WTC11 (cell line): ENCODE measurements around the gene MAMDC2. TPM values are rescaled to one million over a fixed set of nuclear protein-coding genes. Genes with fewer than 3 reads are reported as not detected.

Experiments used
- ATAC-seq: fragments of 200-7000 bp; cut with Tn5 transposase; 2 replicates; pipeline ENCODE4 v1.10.0; 2021; ENCODE audit warnings: mild to moderate bottlenecking, moderate library complexity
- CTCF ChIA-PET: fragments of 300-600 bp; sonication (Branson Sonifier 250); formaldehyde crosslinking; loops from one replicate; lab custom pipeline; 2021; ENCODE audit warnings: antibody characterized with exemption; lab: Charles Lee
- POLR2A ChIA-PET: fragments of 350-600 bp; sonication (Branson Sonifier 250); formaldehyde crosslinking; loops from one replicate; lab custom pipeline; 2021; ENCODE audit warnings: antibody characterized with exemption; lab: Charles Lee
- DNase-seq: peaks from one replicate; pipeline ENCODE4 v3.0.0; 2021; ENCODE audit warnings: low spot score
- H3K27ac Mint-ChIP-seq: 2 replicates; pipeline ENCODE4 v1.8.0; 2021; ENCODE audit warnings: mixed read lengths
- H3K27me3 Mint-ChIP-seq: 2 replicates; pipeline ENCODE4 v1.8.0; 2021; ENCODE audit warnings: low read depth, mild to moderate bottlenecking, moderate library complexity, mixed read lengths
- H3K36me3 Mint-ChIP-seq: 2 replicates; pipeline ENCODE4 v1.8.0; 2021; ENCODE audit warnings: mixed read lengths
- H3K4me1 Mint-ChIP-seq: 2 replicates; pipeline ENCODE4 v1.8.0; 2022; ENCODE audit warnings: mixed read lengths
- H3K4me3 Mint-ChIP-seq: 2 replicates; pipeline ENCODE4 v1.8.0; 2021; ENCODE audit warnings: mild to moderate bottlenecking, moderate library complexity, mixed read lengths
- H3K9me3 Mint-ChIP-seq: 2 replicates; pipeline ENCODE4 v1.8.0; 2021; ENCODE audit warnings: mixed read lengths
- CBFB ChIP-seq: sonication (generic); formaldehyde crosslinking; IDR thresholded peaks from 2 replicates; pipeline ENCODE4 v1.8.1; 2022; ENCODE audit warnings: mild to moderate bottlenecking, low read depth, missing genetic modification reagents
- IRF2 ChIP-seq: sonication (generic); formaldehyde crosslinking; IDR thresholded peaks from 2 replicates; pipeline ENCODE4 v1.8.0; 2022; ENCODE audit warnings: low read depth, missing genetic modification reagents, borderline replicate concordance
- NR1H2 ChIP-seq: sonication (generic); formaldehyde crosslinking; IDR thresholded peaks from 2 replicates; pipeline ENCODE4 v1.9.0; 2021; ENCODE audit warnings: mild to moderate bottlenecking, moderate library complexity, missing genetic modification reagents
- PRRX2 ChIP-seq: fragments of 250-450 bp; sonication (Bioruptor Pico); IDR thresholded peaks from 2 replicates; pipeline ENCODE4 v1.8.0; 2021; ENCODE audit warnings: mild to moderate bottlenecking
- RORB ChIP-seq: fragments of 250-450 bp; sonication (Bioruptor Pico); IDR thresholded peaks from 2 replicates; pipeline ENCODE4 v1.9.0; 2021; ENCODE audit warnings: mild to moderate bottlenecking
- SMAD4 ChIP-seq: sonication (generic); formaldehyde crosslinking; IDR thresholded peaks from 2 replicates; pipeline ENCODE4 v1.8.0; 2022; ENCODE audit warnings: mild to moderate bottlenecking, missing genetic modification reagents
- SOX15 ChIP-seq: fragments of 250-450 bp; sonication (Bioruptor Pico); IDR thresholded peaks from 2 replicates; pipeline ENCODE4 v1.9.0; 2021; ENCODE audit warnings: mild to moderate bottlenecking
- ZNF219 ChIP-seq: sonication (generic); formaldehyde crosslinking; IDR thresholded peaks from 2 replicates; pipeline ENCODE4 v1.8.0; 2023; ENCODE audit warnings: missing genetic modification reagents, mild to moderate bottlenecking, borderline replicate concordance
- ZNF232 ChIP-seq: sonication (generic); formaldehyde crosslinking; IDR thresholded peaks from 2 replicates; pipeline ENCODE4 v1.8.0; 2022; ENCODE audit warnings: mild to moderate bottlenecking, missing genetic modification reagents
- total RNA-seq: library from RNA; stranded (reverse); gene quantifications from 3 replicates; pipeline ENCODE4 v1.2.3, GENCODE V29; 2021
- TF ChIP-seq, protein P1 (sequence below): fragments of 200-600 bp; IDR thresholded peaks from 2 replicates; pipeline ENCODE4 v1.8.0; 2022; ENCODE audit warnings: antibody characterized with exemption
- TF ChIP-seq, protein P2 (sequence below): sonication (generic); formaldehyde crosslinking; IDR thresholded peaks from 2 replicates; pipeline ENCODE4 v1.8.1; 2023; ENCODE audit warnings: mild to moderate bottlenecking, missing genetic modification reagents, borderline replicate concordance
- TF ChIP-seq, protein P3 (sequence below): sonication (generic); formaldehyde crosslinking; IDR thresholded peaks from 2 replicates; pipeline ENCODE4 v1.8.1; 2022; ENCODE audit warnings: missing genetic modification reagents, borderline replicate concordance
- TF ChIP-seq, protein P4 (sequence below): sonication (generic); formaldehyde crosslinking; IDR thresholded peaks from 2 replicates; pipeline ENCODE4 v1.8.1; 2023; ENCODE audit warnings: mild to moderate bottlenecking, missing genetic modification reagents, moderate library complexity
- TF ChIP-seq, protein P5 (sequence below): sonication (generic); formaldehyde crosslinking; IDR thresholded peaks from 2 replicates; pipeline ENCODE4 v1.8.1; 2023; ENCODE audit warnings: mild to moderate bottlenecking, missing genetic modification reagents
- TF ChIP-seq, protein P6 (sequence below): fragments of 250-450 bp; sonication (Bioruptor Pico); IDR thresholded peaks from 2 replicates; pipeline ENCODE4 v1.8.0; 2021; ENCODE audit warnings: mild to moderate bottlenecking

The MAMDC2 gene
- total RNA-seq, 1 experiment from 2014 or later, result 6.0 TPM

DNA sequence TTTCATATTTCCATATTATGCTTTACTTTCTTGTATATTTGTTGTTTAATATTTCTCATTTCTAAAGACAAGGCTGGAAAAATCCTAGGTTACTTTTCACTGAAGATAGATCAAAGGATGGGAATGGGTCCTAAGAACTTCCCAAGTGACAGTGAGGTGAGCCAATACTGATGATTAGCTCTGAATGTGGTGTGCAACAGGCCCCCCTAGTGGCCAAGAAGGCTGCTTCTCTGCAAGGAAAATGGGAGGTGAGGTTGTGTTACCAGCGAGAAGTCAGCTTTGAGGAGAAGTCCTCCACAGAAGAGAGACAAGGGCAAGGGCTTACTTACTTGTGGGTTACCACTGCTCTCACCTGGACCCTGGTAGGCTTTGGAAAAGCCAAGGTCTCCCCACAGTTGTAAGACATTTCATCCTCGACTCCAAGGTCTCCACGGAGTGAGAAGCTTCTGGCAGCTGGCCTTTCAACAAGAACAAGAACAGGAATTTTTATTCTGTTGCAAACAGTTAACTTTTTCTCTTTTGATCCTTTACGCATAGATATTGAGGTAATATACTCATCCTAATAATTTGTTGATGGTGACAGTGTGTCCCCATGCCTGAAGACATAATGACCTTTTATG lies 69.9 kb downstream of the MAMDC2 start:
- no peak overlapping the region for H3K4me3 Mint-ChIP-seq
- DNase-seq (peak; percentile 54), ATAC-seq (peak; percentile 67)
- peak overlapping the region; percentile 52; the same call in 1 of the 2 replicates for H3K27ac Mint-ChIP-seq
- POLR2A ChIA-PET, result no interaction called here
- no peaks in the 10 kb centered on the region for H3K27me3 Mint-ChIP-seq
- CTCF ChIA-PET, result interaction anchor here (0.5 to 8.3 kb wide), 45 partner anchors 9 to 489 kb away, joined by 3 to 220 read pairs (median 6); partner anchors contain the start of genes APBA1 and MAMDC2
- H3K4me1 Mint-ChIP-seq, result peaks cover 51% of the 10 kb centered on the region
- H3K9me3 Mint-ChIP-seq, result peaks cover 5% of the 10 kb centered on the region
- peaks cover 5% of the 10 kb centered on the region for H3K36me3 Mint-ChIP-seq
- TF ChIP-seq, protein P1, sequence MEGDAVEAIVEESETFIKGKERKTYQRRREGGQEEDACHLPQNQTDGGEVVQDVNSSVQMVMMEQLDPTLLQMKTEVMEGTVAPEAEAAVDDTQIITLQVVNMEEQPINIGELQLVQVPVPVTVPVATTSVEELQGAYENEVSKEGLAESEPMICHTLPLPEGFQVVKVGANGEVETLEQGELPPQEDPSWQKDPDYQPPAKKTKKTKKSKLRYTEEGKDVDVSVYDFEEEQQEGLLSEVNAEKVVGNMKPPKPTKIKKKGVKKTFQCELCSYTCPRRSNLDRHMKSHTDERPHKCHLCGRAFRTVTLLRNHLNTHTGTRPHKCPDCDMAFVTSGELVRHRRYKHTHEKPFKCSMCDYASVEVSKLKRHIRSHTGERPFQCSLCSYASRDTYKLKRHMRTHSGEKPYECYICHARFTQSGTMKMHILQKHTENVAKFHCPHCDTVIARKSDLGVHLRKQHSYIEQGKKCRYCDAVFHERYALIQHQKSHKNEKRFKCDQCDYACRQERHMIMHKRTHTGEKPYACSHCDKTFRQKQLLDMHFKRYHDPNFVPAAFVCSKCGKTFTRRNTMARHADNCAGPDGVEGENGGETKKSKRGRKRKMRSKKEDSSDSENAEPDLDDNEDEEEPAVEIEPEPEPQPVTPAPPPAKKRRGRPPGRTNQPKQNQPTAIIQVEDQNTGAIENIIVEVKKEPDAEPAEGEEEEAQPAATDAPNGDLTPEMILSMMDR, result peak; percentile 59
- TF ChIP-seq CBFB, result no peak
- TF ChIP-seq, protein P2, sequence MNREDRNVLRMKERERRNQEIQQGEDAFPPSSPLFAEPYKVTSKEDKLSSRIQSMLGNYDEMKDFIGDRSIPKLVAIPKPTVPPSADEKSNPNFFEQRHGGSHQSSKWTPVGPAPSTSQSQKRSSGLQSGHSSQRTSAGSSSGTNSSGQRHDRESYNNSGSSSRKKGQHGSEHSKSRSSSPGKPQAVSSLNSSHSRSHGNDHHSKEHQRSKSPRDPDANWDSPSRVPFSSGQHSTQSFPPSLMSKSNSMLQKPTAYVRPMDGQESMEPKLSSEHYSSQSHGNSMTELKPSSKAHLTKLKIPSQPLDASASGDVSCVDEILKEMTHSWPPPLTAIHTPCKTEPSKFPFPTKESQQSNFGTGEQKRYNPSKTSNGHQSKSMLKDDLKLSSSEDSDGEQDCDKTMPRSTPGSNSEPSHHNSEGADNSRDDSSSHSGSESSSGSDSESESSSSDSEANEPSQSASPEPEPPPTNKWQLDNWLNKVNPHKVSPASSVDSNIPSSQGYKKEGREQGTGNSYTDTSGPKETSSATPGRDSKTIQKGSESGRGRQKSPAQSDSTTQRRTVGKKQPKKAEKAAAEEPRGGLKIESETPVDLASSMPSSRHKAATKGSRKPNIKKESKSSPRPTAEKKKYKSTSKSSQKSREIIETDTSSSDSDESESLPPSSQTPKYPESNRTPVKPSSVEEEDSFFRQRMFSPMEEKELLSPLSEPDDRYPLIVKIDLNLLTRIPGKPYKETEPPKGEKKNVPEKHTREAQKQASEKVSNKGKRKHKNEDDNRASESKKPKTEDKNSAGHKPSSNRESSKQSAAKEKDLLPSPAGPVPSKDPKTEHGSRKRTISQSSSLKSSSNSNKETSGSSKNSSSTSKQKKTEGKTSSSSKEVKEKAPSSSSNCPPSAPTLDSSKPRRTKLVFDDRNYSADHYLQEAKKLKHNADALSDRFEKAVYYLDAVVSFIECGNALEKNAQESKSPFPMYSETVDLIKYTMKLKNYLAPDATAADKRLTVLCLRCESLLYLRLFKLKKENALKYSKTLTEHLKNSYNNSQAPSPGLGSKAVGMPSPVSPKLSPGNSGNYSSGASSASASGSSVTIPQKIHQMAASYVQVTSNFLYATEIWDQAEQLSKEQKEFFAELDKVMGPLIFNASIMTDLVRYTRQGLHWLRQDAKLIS (CRISPR knock-in tag), result no peak

DNA sequence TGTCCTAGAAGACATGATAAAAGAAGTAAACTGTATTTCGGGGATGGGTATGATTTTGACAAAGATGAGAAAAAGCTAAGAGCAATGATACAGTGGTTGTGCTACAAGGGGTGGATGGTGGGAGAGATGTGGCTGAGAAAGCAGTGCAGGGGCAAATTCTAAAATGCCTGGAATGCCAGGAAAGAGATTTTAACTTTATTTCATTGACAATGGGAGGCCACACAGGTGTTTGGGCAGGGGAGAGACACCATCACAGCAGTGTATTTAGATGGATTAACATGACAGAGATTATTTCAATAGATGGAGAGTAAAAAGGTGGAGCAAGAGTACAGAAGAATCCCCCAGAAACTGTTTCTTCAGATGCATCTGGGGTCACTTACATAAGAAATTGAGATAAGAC lies 71.2 kb downstream of the MAMDC2 start:
- Mint-ChIP-seq H3K9me3 (peaks cover 5% of the 10 kb centered on the region), H3K27ac (peak overlapping the region; percentile 47), H3K4me3 (peak overlapping the region; percentile 2), H3K4me1 (peaks cover 56% of the 10 kb centered on the region), H3K36me3 (peaks cover 5% of the 10 kb centered on the region), H3K27me3 (no peaks in the 10 kb centered on the region)
- peak; percentile 64 for ATAC-seq
- CTCF ChIA-PET, result interaction anchor here (3.0 to 8.3 kb wide), 3 partner anchors 115 to 142 kb away, joined by 24 to 220 read pairs (median 25); no protein-coding TSS in a partner anchor
- TF ChIP-seq, protein P3, sequence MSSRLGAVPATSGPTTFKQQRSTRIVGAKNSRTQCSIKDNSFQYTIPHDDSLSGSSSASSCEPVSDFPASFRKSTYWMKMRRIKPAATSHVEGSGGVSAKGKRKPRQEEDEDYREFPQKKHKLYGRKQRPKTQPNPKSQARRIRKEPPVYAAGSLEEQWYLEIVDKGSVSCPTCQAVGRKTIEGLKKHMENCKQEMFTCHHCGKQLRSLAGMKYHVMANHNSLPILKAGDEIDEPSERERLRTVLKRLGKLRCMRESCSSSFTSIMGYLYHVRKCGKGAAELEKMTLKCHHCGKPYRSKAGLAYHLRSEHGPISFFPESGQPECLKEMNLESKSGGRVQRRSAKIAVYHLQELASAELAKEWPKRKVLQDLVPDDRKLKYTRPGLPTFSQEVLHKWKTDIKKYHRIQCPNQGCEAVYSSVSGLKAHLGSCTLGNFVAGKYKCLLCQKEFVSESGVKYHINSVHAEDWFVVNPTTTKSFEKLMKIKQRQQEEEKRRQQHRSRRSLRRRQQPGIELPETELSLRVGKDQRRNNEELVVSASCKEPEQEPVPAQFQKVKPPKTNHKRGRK (CRISPR knock-in tag), result no peak
- TF ChIP-seq IRF2 (CRISPR knock-in tag) (no peak), NR1H2 (CRISPR knock-in tag) (no peak), SOX15 (CRISPR knock-in tag) (no peak), CBFB (no peak), ZNF232 (CRISPR knock-in tag) (no peak)
- TF ChIP-seq, protein P2 (CRISPR knock-in tag), result no peak
- no peak for DNase-seq
- POLR2A ChIA-PET, result no interaction called here

DNA sequence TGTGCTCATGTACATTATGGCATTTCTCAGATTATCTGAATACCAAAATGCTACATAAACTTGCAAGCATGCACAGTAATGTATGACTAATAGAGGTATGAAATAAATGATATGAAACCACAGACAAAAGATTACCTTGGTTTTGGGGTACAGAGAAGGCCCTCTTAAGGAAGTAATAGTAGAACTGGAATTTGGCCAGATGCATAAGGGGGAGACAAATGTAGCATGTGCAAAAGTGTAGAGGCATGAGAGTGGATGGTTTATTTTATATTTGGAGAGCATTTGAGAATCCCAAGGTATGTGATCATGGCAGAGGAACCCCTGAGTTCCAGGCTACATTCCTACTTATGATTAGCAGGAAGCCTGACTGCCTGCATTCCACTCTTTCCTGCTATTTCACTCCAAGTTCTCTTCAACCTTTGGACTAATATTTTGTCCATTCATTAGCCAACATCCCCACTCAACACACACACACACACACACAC lies 74.2 kb downstream of the MAMDC2 start:
- ChIA-PET CTCF (no interaction called here), POLR2A (no interaction called here)
- Mint-ChIP-seq H3K4me1 (peaks cover 44% of the 10 kb centered on the region), H3K4me3 (no peak overlapping the region), H3K9me3 (peaks cover 5% of the 10 kb centered on the region), H3K27ac (no peak overlapping the region), H3K27me3 (no peaks in the 10 kb centered on the region), H3K36me3 (peaks cover 5% of the 10 kb centered on the region)
- DNase-seq, result no peak
- no peak for ATAC-seq
- TF ChIP-seq PRRX2 (CRISPR knock-in tag) (no peak), SMAD4 (CRISPR knock-in tag) (no peak), ZNF219 (CRISPR knock-in tag) (no peak), RORB (no peak)
- TF ChIP-seq, protein P4, sequence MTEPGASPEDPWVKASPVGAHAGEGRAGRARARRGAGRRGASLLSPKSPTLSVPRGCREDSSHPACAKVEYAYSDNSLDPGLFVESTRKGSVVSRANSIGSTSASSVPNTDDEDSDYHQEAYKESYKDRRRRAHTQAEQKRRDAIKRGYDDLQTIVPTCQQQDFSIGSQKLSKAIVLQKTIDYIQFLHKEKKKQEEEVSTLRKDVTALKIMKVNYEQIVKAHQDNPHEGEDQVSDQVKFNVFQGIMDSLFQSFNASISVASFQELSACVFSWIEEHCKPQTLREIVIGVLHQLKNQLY (CRISPR knock-in tag), result no peak
- TF ChIP-seq, protein P5, sequence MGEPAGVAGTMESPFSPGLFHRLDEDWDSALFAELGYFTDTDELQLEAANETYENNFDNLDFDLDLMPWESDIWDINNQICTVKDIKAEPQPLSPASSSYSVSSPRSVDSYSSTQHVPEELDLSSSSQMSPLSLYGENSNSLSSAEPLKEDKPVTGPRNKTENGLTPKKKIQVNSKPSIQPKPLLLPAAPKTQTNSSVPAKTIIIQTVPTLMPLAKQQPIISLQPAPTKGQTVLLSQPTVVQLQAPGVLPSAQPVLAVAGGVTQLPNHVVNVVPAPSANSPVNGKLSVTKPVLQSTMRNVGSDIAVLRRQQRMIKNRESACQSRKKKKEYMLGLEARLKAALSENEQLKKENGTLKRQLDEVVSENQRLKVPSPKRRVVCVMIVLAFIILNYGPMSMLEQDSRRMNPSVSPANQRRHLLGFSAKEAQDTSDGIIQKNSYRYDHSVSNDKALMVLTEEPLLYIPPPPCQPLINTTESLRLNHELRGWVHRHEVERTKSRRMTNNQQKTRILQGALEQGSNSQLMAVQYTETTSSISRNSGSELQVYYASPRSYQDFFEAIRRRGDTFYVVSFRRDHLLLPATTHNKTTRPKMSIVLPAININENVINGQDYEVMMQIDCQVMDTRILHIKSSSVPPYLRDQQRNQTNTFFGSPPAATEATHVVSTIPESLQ, result no peak
- TF ChIP-seq, protein P6, sequence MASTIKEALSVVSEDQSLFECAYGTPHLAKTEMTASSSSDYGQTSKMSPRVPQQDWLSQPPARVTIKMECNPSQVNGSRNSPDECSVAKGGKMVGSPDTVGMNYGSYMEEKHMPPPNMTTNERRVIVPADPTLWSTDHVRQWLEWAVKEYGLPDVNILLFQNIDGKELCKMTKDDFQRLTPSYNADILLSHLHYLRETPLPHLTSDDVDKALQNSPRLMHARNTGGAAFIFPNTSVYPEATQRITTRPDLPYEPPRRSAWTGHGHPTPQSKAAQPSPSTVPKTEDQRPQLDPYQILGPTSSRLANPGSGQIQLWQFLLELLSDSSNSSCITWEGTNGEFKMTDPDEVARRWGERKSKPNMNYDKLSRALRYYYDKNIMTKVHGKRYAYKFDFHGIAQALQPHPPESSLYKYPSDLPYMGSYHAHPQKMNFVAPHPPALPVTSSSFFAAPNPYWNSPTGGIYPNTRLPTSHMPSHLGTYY (CRISPR knock-in tag), result no peak
